GM18909 (cell line): ENCODE measurements around the gene STPG1.
A peak's percentile ranks its signal among the peaks of the same experiment; 100 is the strongest.
"Not testable (repeated sequence)": the region's sequence is repeated elsewhere in the genome, so short reads cannot be mapped to it uniquely, and the experiment has no call there.

Experiments used
- ATAC-seq: cut with Tn5 transposase; IDR thresholded peaks from one replicate; pipeline ENCODE4 v1.9.1; 2021; ENCODE audit warnings: mild to moderate bottlenecking; ENCODE audit not compliant: unreplicated experiment, poor library complexity

The STPG1 gene

GRCh38 chr1:24413350-24414163 is at the start of gene STPG1:
Gene STPG1, minus strand, starts transcription at chr1:24413782. Its CDS starts 12,394 bp downstream, at chr1:24401388.
- peak; percentile 43 for ATAC-seq

- ATAC-seq = not testable (repeated sequence)
Measured at GRCh38 chr1:24462128-24462527, 48.5 kb upstream of the STPG1 start.

GRCh38 chr1:24459551-24460266 is 46.1 kb upstream of the STPG1 start:
- ATAC-seq = no peak

GRCh38 chr1:24457866-24458265 is 44.3 kb upstream of the STPG1 start:
- ATAC-seq = no peak

GRCh38 chr1:24455272-24455671 is 41.7 kb upstream of the STPG1 start:
- no peak for ATAC-seq

GRCh38 chr1:24454673-24455072 is 41.1 kb upstream of the STPG1 start:
- ATAC-seq = no peak

- no peak for ATAC-seq
Measured at GRCh38 chr1:24452922-24453485, 39.4 kb upstream of the STPG1 start.

- no peak for ATAC-seq
Measured at GRCh38 chr1:24451746-24452145, 38.2 kb upstream of the STPG1 start.

- no peak for ATAC-seq
Measured at GRCh38 chr1:24450857-24451397, 37.3 kb upstream of the STPG1 start.

GRCh38 chr1:24450316-24450715 is 36.7 kb upstream of the STPG1 start:
- no peak for ATAC-seq

- not testable (repeated sequence) for ATAC-seq
Measured at GRCh38 chr1:24446446-24446845, 32.9 kb upstream of the STPG1 start.

- no peak for ATAC-seq
Measured at GRCh38 chr1:24443241-24443656, 29.7 kb upstream of the STPG1 start.

- ATAC-seq = no peak
Measured at GRCh38 chr1:24442764-24443163, 29.2 kb upstream of the STPG1 start.

GRCh38 chr1:24441996-24442668 is 28.6 kb upstream of the STPG1 start:
- no peak for ATAC-seq

- ATAC-seq = no peak
Measured at GRCh38 chr1:24441480-24441879, 27.9 kb upstream of the STPG1 start.

GRCh38 chr1:24440436-24440835 is 26.9 kb upstream of the STPG1 start:
- ATAC-seq = no peak

- ATAC-seq = no peak
Measured at GRCh38 chr1:24438423-24438901, 24.9 kb upstream of the STPG1 start.

- ATAC-seq = no peak
Measured at GRCh38 chr1:24437631-24438396, 24.2 kb upstream of the STPG1 start.

GRCh38 chr1:24435782-24436365 is 22.3 kb upstream of the STPG1 start:
- no peak for ATAC-seq
